Measurements from ENCODE around the gene PCK2.
"Not testable (repeated sequence)": the region's sequence is repeated elsewhere in the genome, so short reads cannot be mapped to it uniquely, and the experiment has no call there.

PCK2 gene

DNA sequence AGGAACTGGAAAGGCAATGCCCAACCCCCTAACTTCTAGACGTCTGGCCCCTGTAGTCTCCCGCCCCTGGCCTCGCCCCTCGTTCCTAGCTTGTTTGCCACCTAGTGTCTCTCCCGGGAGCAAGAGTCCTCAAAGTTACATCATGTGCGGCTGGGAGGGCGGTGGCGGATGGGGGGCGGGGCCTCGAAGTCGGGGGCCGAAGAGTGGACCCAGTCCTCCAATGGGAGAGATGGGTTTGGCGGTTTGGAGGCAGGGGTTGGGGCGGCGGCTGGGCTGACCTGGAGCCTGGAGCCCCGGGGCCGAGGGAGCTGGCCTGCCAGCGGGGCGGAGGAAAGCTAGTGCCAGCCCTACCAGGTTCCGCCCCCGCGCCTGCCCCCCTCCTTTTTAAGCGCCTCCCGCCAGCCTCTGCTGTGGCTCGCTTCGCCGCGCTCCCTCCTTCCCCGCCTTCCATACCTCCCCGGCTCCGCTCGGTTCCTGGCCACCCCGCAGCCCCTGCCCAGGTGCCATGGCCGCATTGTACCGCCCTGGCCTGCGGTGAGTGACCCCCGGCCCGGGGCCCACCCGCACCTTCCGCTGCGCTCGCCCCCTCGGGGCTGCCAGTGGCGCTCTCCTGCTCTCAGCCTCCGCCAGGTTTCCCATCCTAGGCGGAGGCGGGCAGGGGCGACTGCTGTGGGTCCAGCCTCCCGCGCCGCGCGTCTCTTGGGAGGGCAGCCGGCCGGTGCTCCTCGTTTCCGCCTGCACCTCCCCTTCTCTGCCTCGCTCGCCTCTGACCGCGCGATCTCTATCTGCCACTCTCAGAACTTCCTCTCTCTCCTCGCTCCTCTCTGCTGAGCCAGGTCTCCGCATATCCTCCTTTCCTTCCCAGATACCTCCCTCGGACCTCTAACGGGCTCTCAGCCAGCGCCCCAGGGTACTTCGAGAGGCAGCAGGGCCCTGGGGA is at the start of gene PCK2:
PCK2 (plus strand) TSS at position 411 of the 940 bp plus-strand sequence; CDS start at position 506, 95 bp downstream.
- DNase-seq: peak; percentile 95

DNA sequence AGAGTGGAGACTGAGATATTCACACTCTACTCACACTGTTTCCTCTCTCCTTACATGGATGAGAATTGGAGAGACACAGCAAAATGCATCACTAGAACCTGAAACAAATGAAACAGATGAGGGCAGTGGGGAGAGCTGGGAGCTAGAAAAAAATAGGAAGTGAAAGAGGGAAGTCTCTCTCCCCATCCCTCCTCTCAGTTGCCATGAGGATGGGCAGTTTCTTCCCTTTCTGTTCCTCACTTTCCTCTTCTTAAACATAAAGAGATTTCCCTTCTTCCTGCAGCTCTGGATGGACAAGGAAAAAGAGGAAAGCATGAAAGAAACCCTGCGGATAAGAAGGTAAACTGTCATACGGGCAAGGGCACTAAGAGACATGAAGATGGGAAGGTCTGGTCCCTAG is 45.1 kb upstream of the PCK2 start:
- DNase-seq: not testable (repeated sequence)

DNA sequence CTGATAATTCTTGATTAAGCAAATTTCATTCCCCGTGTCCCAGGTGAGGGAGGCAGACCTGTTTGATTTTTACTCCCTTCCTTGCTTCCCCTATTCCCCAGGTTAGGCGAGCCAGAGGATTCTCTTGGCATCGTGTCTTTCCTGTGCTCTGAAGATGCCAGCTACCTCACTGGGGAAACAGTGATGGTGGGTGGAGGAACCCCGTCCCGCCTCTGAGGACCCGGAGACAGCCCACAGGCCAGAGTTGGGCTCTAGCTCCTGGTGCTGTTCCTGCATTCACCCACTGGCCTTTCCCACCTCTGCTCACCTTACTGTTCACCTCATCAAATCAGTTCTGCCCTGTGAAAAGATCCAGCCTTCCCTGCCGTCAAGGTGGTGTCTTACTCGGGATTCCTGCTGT is 43.4 kb upstream of the PCK2 start:
- DNase-seq: not testable (repeated sequence)

DNA sequence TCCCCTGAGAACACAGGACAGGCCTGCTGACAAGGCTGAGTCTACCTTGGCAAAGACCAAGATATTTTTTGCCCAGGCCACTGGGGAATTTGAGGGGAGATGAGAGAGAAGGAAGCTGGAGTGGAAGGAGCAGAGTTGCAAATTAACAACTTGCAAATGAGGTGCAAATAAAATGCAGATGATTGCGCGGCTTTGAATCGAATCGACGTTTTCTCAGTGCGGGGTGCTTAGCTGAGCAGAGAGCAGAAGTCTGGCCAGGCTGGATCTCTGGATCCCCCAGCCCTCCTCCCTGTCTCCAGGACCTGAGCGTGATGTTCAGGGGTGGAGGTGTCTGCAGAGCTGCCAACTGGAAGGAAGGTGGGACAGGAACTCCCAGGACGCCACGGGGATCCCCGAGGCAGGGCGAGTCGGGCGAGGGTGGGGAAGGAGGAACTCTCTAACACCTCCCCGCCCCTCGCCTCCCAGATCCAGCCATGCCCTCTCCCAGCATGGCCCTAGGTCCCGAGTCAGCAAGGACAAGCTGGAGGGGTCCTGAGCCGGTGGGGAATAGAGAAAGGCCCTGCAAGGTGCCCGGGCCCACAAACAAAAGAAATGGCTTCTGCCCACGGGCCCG is 42.8 kb upstream of the PCK2 start:
- peak; percentile 64 for DNase-seq

GRCh38 chr14:24051789-24052655 is 42.1 kb upstream of the PCK2 start, which contains the start of gene CARMIL3:
TSS of gene CARMIL3 (plus strand) at chr14:24052009. CDS start at chr14:24052154, 145 bp downstream.
- DNase-seq: peak; percentile 87

- peak; percentile 83 for DNase-seq
Observed at GRCh38 chr14:24052656-24053547, 41.2 kb upstream of the PCK2 start.

- DNase-seq: peak; percentile 60
Observed at GRCh38 chr14:24053548-24054323, 40.4 kb upstream of the PCK2 start.

- no peak for DNase-seq
Observed at GRCh38 chr14:24054324-24054641, 39.8 kb upstream of the PCK2 start.

GRCh38 chr14:24054646-24055045 is 39.5 kb upstream of the PCK2 start:
- no peak for DNase-seq

DNA sequence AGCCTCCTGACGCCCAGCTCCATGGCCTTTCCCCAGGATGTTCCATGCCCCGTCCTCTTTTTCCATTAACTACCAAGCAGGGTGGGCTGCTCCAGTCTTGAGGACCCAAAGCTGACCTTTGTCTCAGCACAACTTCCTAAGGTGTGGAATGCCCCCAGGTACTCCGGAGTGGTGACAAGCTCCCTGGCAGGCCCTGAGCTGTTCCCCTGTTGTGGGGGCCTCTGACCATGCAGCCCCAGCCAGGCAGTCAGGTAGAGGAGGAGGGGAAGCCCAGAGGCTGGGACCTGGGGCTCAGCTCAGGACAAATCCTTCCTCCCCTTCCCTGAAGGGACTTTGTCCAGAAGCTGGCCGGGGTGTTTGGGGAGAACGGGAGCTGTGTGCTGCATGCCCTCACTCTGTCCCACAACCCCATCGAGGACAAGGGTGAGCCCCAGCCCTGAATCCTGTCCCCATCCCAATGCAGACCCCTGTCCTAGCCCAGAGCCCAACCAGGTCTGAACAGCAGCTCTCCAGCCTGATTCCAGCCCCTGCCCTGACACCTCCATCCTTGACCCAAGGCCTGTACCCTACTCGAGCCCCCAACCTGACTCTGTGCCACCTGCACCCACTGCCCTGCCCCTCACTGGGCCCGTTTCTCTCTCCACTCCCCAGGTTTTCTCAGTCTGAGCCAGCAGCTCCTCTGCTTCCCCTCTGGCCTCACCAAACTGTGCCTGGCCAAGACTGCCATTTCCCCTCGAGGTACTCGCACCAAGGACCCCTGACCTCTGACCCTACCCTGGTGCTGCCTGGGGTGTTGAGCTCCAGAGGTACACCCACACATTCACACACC is 37.9 kb upstream of the PCK2 start:
- DNase-seq: peak; percentile 54

DNA sequence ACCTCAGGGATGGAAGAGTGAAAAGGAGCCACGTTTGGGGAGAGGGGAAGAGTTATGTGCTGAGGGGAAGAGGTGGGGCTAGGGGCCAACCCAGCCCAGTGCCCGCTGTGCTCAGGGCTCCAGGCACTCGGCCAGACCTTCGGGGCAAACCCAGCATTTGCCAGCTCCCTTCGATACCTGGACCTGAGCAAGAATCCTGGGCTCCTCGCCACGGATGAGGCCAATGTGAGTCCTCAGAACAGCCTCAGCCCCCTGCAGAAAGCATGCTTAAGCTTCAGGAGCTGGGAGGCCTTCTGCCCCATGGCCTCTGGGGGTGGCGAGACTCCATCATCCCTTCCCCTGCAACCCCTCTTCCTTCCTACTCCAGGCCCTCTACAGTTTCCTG is 37.3 kb upstream of the PCK2 start:
- DNase-seq: no peak

GRCh38 chr14:24057271-24057670 is 36.8 kb upstream of the PCK2 start:
- no peak for DNase-seq

GRCh38 chr14:24057867-24058259 is 36.2 kb upstream of the PCK2 start:
- DNase-seq: no peak

GRCh38 chr14:24058260-24058950 is 35.7 kb upstream of the PCK2 start:
- no peak for DNase-seq

GRCh38 chr14:24058951-24059475 is 35.1 kb upstream of the PCK2 start:
- no peak for DNase-seq

DNA sequence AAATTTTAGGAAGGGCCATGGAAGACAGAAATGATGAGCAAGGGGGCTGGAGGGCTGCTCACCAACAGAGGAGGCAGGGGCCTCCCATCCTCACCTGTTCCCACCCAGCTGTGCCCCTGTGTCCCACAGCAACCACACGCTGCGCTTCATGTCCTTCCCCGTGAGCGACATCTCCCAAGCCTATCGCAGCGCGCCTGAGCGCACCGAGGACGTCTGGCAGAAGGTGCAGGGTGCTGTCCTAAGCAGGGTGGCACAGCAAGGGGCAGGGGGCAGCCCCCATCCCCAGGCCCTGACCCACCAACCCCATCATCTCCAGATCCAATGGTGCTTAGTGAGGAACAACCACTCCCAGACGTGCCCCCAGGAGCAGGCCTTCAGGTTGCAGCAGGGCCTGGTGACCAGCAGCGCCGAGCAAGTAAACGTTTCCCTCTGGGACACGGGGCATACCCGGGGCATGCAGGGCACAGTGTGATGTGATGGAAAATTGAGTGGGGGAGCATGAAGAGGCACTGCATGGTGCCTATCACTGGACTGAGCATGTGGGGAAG is 34.2 kb upstream of the PCK2 start:
- no peak for DNase-seq

- DNase-seq: no peak
Observed at GRCh38 chr14:24060443-24060842, 33.7 kb upstream of the PCK2 start.

- no peak for DNase-seq
Observed at GRCh38 chr14:24060984-24061913, 32.9 kb upstream of the PCK2 start.

Measured in activated effector memory CD4-positive, alpha-beta T cell treated with anti-CD3 and anti-CD28 coated beads, Interleukin-2, amount 50 U/mL, for 16 hours (primary cell).